GM18517 (cell line): ENCODE data around the gene UPK3BL1.
A peak's percentile ranks its signal among the peaks of the same experiment; 100 is the strongest.
"Not testable (repeated sequence)": the region's sequence is repeated elsewhere in the genome, so short reads cannot be mapped to it uniquely, and the experiment has no call there.

ENCODE experiments used
- ATAC-seq: cut with Tn5 transposase; IDR thresholded peaks from one replicate; pipeline ENCODE4 v1.9.1; 2021; ENCODE audit warnings: mild to moderate bottlenecking, moderate library complexity; ENCODE audit not compliant: unreplicated experiment

Gene UPK3BL1, protein sequence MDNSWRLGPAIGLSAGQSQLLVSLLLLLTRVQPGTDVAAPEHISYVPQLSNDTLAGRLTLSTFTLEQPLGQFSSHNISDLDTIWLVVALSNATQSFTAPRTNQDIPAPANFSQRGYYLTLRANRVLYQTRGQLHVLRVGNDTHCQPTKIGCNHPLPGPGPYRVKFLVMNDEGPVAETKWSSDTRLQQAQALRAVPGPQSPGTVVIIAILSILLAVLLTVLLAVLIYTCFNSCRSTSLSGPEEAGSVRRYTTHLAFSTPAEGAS

DNA sequence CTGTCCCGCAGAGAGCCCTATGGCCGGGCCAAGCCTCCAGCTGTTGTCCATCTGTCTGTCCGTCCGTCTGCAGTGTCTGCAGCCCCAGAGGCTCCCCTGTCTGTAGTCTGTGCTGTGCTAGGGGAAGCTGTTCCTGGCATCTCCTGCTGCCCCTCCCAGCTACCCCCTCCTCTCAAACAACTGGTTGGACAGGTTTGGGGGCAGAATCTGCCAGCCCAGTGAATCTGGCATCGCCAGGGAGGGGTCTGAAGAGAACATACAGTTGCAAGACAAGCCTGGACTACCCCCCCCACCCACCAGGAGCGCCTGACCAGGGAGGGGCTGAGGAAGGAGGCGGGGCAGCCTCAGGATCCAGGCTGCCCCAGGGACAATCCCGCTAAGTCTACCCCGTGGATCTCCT, at the start of gene UPK3BL1:
Gene UPK3BL1, minus strand, starts transcription at position 101 of the 400 bp plus-strand sequence. Its CDS starts 50 bp downstream, at position 51.
- not testable (repeated sequence) for ATAC-seq

DNA sequence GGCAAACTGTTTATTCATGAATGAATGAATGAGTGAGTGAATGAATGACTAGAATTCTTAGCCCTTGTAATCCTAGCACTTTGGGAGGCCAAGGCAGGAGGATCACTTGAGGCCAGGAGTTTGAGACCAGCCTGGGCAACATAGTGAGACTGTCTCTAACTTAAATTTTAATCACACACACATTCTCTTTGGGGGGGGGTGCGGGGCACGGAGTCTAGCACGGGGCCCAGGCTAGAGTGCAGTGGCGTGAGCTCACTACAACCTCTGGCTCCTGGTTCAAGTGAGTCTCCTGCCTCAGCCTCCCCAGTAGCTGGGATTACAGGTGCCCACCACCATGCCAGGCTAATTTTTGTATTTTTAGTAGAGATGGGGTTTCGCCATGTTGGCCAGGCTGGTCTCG, 48.0 kb upstream of the UPK3BL1 start:
- not testable (repeated sequence) for ATAC-seq

DNA sequence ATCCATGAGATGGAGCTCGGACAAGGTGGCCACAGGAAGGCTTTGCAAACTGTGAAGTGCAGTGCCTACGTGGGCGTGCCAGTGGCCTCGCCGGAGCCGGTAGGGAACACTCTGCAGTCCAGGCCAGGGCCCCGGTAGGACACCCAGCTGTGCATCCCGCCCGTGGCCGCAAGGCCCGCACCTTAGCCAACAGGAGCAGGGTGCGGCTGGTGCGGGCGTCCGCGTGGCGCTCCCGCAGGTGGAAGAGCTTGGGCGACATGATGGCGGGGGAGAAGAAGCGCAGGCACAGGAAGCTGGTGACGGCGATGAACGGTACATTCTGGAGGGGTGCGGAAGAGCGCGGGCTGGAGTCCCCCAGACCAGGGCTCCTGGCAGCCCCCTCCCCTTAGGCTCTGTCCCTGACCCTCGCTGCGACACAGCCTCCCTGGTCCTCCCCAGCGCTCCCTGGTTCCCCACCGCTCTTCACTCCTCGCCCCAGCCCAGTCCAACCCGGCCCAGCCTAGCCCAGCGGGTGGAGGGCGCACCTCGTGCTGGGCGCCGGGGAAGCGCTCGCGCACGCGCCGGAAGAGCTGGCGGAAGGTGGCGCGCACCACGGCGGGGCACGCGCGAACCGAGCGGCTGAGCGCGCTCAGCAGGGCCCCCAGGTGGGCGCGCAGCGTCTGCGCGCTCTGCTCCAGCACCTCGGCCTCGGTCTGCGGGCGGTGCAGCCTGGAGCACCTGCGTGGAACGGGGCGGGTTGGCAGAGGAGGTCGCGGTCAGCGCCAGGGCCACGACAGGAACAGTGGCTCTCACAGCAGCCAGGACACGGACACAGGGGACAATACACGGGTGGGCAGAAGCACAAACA, 47.1 kb upstream of the UPK3BL1 start:
- ATAC-seq, result peak; percentile 42

DNA sequence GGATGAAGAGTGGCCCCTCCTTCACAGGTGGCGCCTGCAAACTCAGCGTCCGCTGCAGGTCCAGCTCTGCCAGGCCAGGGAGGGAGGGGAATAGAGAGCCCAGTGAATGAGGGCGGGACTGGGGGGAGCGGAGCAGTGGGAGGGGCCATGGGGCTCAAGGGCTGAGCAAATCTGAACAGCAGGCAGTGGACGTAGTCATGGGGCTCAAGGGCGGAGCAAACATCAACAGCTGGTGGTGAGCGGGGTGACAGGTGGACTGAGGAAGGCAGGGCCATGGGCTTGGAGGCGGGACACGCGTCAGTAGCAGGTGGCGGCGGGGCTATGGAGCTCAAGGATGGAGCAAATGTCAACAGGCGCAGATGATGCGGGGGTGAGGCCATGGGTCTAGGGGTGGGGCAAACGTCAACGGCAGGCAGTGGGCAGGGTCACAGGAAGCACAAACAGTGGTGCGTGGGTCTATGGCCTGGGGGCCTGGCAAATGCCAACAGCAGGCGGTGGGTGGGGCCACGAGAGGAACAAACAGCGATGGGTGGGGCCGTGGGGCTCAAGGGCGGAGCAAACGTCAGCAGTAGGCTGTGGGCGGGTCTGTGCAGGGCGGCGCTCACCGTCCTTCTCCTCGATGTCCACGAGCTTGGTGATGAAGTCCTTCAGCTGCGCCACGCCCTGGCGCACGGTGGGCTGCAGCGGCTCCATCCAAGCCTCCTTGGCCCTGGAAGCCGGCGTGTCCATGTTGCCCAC, 45.9 kb upstream of the UPK3BL1 start:
- ATAC-seq, result peak; percentile 62

DNA sequence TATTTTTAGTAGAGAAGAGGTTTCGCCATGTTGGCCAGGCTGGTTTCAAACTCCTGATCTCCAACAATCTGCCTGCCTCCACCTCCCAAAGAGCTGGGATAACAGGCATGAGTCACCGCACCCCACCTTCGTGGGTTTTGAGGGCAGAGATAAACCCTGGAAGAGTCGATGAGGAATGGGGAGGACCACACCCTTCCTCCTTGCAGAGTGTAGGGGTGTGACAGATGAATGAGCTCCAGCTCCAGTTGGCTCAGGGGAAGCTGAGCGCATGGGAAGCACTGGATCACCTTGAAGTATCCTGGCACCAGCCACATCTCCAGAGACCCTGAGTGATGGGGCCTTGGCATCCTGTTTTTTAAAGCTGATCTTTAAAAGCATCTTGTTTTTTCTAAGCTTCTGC, 40.0 kb upstream of the UPK3BL1 start:
- ATAC-seq, result not testable (repeated sequence)

DNA sequence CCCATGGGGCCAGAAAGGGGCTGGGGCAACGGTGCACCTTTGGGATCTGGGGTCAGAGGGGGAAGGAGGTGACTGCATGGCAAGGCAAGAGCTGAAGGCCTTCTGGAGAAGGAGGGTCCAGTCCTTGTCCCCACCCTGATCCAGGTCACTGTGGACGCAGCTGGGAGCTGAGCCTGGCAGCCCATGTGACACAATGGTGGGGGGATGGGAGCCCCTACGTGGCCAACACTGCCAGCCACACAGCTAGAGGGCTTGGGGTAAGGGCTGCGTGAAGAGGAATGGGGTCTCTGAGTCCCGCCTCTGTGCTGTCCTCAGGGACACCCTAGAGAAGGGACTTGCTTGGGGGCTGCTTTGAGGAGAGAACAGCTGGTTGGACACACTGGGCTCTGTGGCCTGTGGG, 38.2 kb upstream of the UPK3BL1 start:
- ATAC-seq, result not testable (repeated sequence)

DNA sequence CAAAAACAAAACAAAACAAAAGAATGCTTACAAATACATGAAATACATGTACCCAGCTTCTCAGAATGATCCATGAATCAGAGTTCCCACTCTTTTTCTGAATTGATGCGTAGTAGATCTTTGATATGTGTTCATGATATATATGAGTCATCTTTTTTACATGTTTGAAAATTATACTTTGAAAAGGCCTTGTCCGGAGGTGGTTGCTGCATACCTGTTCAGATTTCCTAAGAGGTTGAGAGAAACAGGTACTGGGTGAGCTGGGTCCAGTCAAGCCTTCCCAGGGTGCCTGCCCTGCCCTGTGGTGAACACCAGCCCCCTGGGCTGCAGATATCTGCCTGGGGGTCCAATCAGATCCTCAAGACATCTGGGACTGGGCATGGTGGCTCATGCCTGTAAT, 33.0 kb upstream of the UPK3BL1 start:
- ATAC-seq, result not testable (repeated sequence)

DNA sequence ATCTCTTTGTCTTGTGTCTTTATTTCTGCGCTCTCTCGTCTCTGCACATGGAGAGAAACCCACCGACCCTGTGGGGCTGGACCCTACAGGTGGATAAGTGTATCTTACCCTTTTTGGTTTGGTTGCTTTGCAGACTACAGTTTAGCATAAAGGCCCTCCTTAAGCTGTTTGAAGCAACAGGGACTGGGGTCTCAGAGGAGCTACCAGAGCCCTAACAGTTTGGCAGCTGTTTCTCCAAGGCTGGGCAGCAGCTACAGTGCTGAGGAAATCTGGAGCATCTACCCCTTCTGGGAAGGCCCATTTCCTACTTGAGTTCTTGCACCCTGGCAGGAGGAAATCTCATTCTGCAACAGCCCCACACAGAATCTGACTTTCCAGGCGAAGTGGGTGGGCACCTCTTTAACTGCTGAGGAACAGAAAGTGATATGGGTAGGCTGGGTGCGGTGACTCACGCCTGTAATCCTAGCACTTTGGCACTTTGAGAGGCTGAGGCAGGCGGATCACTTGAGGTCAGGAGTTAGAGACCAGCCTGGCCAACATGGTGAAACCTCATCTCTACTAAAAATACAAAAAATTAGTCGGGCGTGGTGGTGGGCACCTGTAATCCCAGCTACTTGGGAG, 31.0 kb upstream of the UPK3BL1 start:
- ATAC-seq, result not testable (repeated sequence)

DNA sequence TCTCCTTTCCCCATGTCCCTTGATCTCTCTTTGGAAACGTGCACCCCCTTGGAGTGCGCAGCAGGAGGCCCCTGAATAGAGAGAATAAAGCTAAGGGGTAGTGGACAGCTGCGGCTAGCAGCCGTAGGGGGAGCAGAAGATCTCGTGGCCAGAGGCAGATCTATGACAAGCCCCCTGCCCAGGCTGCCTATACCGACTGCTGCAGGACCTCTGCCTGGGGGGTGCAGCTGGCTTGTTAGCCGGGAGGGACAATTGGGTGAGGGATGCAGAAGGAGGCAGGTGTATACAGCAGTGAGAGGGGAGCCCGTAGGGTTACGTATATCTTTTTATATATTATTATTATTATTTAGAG, 29.3 kb upstream of the UPK3BL1 start:
- peak; percentile 35 for ATAC-seq

DNA sequence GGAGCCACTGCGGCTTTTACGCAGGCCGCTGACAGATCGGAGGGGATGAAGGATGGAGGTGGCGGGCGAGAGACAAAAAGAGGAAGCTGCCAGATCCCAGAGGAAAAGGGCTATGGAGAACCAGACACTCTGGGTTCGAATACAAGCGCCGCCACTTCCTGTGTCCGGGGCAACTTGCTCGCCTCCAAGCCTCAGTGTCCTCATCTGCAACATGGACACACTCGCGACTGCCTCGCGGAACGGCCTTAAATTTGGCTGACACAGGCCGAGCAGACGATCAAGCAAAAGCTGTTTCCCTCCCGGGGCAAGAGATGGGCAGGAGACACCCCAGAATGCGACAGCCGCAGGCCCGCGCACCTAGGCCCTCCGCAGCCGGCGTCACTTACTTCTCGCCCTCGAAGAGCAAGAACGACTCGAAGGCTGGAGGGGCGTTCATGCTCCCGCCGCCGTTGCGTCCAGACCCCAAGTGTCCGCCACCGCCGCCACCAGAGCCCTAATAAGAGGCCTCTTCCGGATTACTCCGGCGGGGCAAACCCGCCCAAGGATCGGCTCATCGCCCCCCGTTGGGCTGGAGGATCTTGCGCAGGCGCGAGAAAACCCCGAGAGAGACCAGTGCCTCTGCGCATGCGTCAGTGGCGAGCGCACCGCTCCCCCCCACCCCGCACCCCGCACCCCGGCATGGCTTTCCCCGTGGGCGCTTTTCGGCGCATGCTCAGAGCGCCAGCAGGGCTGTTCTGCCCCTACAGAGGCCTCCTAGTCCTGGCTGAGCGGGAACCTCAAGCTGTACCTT, 28.8 kb upstream of the UPK3BL1 start, which contains the start of gene POLR2J2:
Gene POLR2J2, minus strand, starts transcription at position 498 of the 790 bp plus-strand sequence. Its CDS starts 62 bp downstream, at position 436.
- peak; percentile 77 for ATAC-seq

DNA sequence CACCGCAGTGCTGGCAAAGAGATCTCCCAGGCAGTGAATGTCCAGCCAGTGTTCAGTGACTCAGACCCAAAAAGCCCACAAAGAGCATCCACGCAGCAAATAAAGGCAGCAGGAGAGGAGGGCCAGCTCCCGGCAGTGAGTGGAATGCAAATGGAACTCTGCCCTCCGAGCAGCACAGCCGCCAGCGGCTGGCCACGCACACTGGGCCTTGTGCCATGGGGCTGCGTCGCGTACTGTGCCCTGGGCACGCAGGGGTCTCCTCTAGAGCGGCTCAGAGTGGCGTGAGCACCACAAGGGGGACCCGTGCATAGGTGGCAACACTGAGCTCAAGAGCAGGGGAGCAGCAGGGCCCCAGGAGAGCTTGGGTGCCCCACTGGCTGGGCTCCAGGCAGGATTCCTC, 24.9 kb upstream of the UPK3BL1 start:
- ATAC-seq, result not testable (repeated sequence)

DNA sequence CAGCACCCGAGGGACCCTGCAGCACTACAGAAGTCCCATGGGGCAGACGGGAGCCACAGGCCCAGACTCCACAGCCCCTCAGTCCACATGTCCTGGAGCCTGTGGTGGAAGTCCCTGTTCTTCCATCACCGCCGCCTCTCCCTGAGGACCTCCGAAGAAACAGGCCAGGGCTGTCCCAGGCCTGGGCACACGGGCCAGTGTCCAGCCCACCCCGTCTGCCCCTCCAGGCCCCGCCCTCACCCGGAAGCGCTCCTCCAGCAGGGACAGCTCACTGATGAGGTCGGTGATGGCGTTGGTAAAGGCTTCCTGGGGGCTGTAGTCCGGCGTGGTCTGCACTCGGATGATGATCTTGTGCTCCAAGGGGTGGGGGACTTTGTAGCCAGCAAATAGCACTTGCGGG, 24.3 kb upstream of the UPK3BL1 start:
- ATAC-seq, result not testable (repeated sequence)

DNA sequence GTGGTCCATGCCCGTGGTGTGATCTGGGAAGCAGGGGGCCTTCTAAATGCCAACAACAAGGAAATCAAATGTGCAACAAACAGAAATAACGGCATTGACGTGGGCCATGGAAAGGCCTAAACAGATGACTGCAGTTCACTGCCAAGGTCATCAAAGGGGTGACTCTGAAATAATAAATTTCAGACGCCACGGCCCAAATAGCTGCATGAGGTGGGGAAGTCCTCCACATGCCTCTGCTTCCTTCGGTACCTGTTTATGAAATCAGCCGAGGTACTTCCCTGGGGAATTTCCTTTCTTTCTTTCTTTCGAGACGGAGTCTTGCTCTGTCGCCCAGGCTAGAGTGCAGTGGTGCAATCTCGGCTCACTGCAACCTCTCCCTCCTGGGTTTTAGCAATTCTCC, 22.2 kb upstream of the UPK3BL1 start:
- ATAC-seq, result not testable (repeated sequence)

DNA sequence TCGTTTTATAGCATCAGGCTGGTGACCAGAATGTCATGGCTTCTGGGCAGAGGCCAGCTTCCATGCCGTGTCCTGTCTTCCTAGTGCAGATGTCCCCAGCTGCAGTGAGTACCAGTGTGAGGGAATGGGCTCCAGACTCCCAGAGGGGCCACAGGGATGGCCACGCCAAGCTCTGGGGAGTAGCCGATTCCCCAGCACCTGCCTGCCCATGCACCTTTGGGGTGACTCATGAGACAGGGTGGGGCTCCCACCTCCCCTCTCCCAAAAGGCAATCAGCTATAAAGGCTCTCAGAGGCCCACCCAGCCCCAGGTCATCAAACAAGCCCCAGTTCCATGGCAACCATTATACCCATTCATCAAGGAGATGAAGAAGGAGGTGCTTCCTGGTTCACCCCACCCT, 7.3 kb upstream of the UPK3BL1 start, which contains the start of gene SPDYE2B:
Gene SPDYE2B, plus strand, starts transcription at position 396 of the 400 bp plus-strand sequence. CDS start 2,030 bp downstream, outside the sequence.
- ATAC-seq, result not testable (repeated sequence)

DNA sequence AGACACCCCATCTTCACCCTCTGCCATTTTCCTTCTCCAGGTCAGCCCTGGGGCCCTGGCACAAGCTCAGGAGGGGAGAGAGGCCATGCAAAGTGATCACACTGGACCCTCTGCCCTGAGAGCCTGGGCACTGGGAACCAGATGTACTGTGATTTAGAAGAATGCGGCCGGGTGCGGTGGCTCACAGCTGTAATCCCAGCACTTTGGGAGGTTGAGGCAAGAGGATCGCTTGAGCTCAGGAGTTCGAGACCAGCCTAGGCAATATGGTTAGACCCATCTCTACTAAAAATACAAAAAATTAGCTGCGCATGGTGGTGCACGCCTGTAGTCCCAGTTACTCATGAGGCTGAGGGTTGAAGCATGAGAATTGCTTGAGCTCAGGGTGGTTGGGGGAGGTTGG, 5.2 kb upstream of the UPK3BL1 start:
- ATAC-seq, result not testable (repeated sequence)

DNA sequence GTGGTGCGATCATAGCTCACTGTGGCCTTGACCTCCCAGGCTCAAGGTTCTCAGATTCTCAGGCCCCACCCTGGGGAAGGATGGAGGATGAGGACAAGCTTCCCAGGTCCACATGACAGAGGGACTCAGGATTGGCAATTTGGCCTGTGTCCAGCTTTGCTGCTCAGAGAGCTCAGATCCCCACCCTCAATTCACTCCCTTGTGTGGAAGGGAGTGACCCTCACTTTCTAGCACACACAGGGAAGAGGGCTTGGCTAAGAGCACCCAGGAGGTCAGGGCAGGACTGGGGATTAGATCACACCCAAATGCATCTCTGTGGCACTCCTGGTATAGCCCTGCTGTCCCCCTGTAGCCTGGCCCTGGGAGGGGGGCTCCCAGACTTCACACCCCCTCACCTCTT, 813 bp upstream of the UPK3BL1 start:
- ATAC-seq, result not testable (repeated sequence)

DNA sequence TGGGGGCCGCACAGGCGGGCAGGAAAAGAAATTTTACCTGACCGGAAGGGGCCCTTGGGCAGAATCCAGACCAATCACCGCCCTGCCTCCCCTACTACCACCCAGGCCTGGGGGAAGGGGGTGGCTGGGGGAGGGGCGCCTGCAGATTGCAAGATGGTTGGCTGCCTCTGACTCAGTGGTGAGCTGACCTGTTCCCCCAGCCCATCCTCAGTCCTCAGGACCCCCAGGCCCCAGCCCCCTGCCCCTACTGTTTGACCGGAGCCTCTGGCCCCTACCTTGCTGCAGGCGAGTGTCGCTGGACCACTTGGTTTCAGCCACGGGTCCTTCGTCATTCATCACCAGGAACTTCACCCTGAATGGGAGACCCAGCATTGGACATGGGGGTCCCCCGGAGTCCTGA, 3.7 kb downstream of the UPK3BL1 start:
- ATAC-seq, result not testable (repeated sequence)

DNA sequence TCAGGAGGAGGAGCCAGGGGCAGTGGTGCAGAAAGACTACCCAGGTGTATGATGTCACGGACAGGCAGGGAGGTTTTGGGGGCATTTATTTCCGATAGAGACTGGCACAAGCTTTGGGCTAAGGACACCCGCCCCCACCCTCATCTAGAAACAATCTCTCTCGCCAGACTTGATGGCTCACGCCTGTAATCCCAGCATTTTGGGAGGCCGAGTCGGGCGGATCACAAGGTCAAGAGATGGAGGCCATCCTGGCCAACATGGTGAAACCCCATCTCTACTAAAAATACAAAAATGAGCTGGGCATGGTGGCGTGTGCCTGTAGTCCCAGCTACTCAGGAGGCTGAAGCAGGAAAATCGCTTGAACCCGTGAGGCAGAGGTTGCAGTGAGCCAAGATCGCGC, 5.6 kb downstream of the UPK3BL1 start:
- ATAC-seq, result not testable (repeated sequence)

DNA sequence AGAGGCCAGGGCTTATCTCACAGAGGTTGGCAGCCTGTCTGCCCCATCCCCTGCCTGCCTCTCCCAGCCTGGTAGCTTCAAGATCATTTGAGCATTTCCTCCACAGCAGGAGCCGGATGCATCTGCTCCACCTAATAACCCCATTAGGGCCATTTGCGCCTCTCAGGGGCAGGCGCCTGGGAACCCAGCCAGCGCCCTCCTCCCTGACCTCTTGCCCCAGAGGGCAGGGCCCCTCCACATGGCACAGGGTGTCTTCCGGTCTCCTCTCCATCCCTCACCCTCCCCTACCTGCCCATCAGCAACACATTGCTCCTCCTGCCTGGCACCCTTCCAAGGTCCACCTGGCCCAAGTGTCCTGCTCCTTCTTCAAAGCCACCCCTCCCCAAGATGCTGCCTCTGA, 7.2 kb downstream of the UPK3BL1 start:
- ATAC-seq, result not testable (repeated sequence)

DNA sequence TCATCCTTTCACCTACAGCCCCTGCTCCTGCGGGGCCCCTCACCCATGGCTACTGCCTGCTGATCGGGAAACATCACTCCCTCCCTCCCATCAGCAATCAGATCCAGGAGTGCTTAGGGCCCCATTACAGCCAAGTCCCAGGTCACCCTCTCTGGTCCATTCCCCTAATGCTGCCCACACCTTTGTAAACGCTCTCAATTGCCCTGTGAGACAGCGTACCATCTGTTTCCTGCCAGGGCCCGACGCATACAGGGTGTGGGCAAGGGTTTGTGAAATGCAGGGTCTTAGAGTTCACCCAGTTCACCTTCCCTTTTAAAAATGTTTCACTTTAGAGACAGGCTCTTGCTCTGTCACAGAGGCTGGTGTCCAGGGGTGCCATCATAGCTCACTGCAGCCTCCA, 8.3 kb downstream of the UPK3BL1 start:
- not testable (repeated sequence) for ATAC-seq
